ENCODE results near the gene COG3.

COG3 gene

GRCh38 chr13:45545686-45546409, 81.1 kb downstream of the COG3 start:
- TF ChIP-seq CTCF (conservative IDR thresholded peaks at IDR 0.05; ENCODE audit: low read depth, low read length) = no peak
- no peak overlapping the region for H3K4me3 ChIP-seq (ENCODE audit: low read length)
- no peak for DNase-seq (ENCODE audit: low read depth)

GRCh38 chr13:45546410-45546765, 81.6 kb downstream of the COG3 start:
- H3K4me3 ChIP-seq (ENCODE audit: low read length) = no peak overlapping the region
- TF ChIP-seq CTCF (conservative IDR thresholded peaks at IDR 0.05; ENCODE audit: low read depth, low read length) = no peak
- no peak for DNase-seq (ENCODE audit: low read depth)

- no peak for TF ChIP-seq CTCF (conservative IDR thresholded peaks at IDR 0.05; ENCODE audit: low read depth, low read length)
- DNase-seq (ENCODE audit: low read depth) = no peak
- H3K4me3 ChIP-seq (ENCODE audit: low read length) = no peak overlapping the region
Measured at GRCh38 chr13:45548281-45548680, 83.5 kb downstream of the COG3 start.

- no peak overlapping the region for H3K4me3 ChIP-seq (ENCODE audit: low read length)
- no peak for TF ChIP-seq CTCF (conservative IDR thresholded peaks at IDR 0.05; ENCODE audit: low read depth, low read length)
Measured at GRCh38 chr13:45554604-45555109, 89.9 kb downstream of the COG3 start.

GRCh38 chr13:45564133-45564776, 99.5 kb downstream of the COG3 start:
- no peak overlapping the region for H3K4me3 ChIP-seq (ENCODE audit: low read length)
- DNase-seq (ENCODE audit: low read depth) = no peak
- no peak for TF ChIP-seq CTCF (conservative IDR thresholded peaks at IDR 0.05; ENCODE audit: low read depth, low read length)

More at GRCh38 chr13:45554604-45555109, 89.9 kb downstream of the COG3 start:
- no peak for DNase-seq (ENCODE audit: low read depth)

GRCh38 chr13:45565331-45565730, 100.6 kb downstream of the COG3 start:
- DNase-seq (ENCODE audit: low read depth) = no peak
- TF ChIP-seq CTCF (conservative IDR thresholded peaks at IDR 0.05; ENCODE audit: low read depth, low read length) = no peak
- no peak overlapping the region for H3K4me3 ChIP-seq (ENCODE audit: low read length)

All from retinal pigment epithelial cell (primary cell).